Measurements from ENCODE around the gene EHD3. TPM values are rescaled to one million over a fixed set of nuclear protein-coding genes. Genes with fewer than 3 reads are reported as not detected.

The EHD3 gene
- total RNA-seq, 2 donors from 2014 or later = 1.0 to 1.1 TPM

DNA sequence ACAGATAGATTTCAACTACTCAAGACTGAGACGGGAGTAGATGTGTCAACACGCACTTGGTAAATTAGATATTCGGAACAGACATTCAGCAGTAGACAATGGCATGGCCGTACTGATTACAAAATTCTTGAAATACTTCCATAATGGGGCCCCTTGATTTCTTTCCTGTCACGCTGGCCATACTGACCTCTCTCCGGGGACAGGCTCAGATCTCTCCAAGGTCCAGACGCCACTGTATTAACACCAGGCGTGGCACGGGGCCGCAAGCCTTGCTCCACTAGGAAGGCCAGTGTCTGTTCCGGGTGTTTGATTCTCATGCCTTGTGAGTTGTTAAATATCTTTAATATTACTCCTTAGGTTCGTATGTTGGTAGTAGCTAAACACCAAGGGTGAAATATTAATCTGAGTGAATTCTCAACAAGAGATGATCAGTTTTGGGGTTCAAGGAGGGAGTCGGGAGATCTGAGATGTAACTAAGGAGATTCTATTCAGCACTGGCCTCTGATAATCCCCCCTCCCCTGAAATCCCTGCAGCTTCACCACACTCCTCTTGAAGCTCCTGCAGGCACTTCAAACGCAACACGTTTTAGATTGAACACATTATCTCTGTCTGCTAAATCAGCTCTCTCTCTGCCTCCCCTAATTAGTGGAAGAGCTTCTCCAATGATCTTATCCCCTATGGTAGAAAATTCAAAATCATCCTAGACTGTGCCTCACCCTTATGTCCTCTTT lies 2.2 kb upstream of the EHD3 start:
- Histone ChIP-seq H3K36me3 (no peaks in the 10 kb centered on the region), H3K4me1 (no peaks in the 10 kb centered on the region), H3K27ac (no peak overlapping the region), H3K27me3 (no peaks in the 10 kb centered on the region), H3K4me3 (no peak overlapping the region), H3K9ac (ENCODE audit: low read depth in 2 of 2, low read length in 2 of 2) (no peak overlapping the region), H3K9me3 (no peaks in the 10 kb centered on the region)
- peak; percentile 3 for DNase-seq
- intact Hi-C loops (cut with DNase I) = no loop called here
- TF ChIP-seq CTCF (IDR thresholded peaks at IDR 0.05) = no peak

GRCh38 chr2:31232586-31232985 lies 1.4 kb upstream of the EHD3 start:
- Histone ChIP-seq H3K27ac (no peak overlapping the region), H3K27me3 (no peaks in the 10 kb centered on the region), H3K4me3 (no peak overlapping the region), H3K9me3 (no peaks in the 10 kb centered on the region), H3K36me3 (no peaks in the 10 kb centered on the region), H3K9ac (ENCODE audit: low read depth in 2 of 2, low read length in 2 of 2) (no peak overlapping the region), H3K4me1 (no peaks in the 10 kb centered on the region)
- no peak for TF ChIP-seq CTCF (IDR thresholded peaks at IDR 0.05)
- DNase-seq = peak; percentile 4
- intact Hi-C loops (cut with DNase I) = no loop called here

GRCh38 chr2:31233231-31233630 lies 721 bp upstream of the EHD3 start:
- Histone ChIP-seq H3K9me3 (no peaks in the 10 kb centered on the region), H3K27ac (no peak overlapping the region), H3K36me3 (no peaks in the 10 kb centered on the region), H3K9ac (ENCODE audit: low read depth in 2 of 2, low read length in 2 of 2) (no peak overlapping the region), H3K4me3 (no peak overlapping the region), H3K27me3 (no peaks in the 10 kb centered on the region), H3K4me1 (no peaks in the 10 kb centered on the region)
- intact Hi-C loops (cut with DNase I) = no loop called here
- no peak for TF ChIP-seq CTCF (IDR thresholded peaks at IDR 0.05)
- DNase-seq = peak; percentile 6

DNA sequence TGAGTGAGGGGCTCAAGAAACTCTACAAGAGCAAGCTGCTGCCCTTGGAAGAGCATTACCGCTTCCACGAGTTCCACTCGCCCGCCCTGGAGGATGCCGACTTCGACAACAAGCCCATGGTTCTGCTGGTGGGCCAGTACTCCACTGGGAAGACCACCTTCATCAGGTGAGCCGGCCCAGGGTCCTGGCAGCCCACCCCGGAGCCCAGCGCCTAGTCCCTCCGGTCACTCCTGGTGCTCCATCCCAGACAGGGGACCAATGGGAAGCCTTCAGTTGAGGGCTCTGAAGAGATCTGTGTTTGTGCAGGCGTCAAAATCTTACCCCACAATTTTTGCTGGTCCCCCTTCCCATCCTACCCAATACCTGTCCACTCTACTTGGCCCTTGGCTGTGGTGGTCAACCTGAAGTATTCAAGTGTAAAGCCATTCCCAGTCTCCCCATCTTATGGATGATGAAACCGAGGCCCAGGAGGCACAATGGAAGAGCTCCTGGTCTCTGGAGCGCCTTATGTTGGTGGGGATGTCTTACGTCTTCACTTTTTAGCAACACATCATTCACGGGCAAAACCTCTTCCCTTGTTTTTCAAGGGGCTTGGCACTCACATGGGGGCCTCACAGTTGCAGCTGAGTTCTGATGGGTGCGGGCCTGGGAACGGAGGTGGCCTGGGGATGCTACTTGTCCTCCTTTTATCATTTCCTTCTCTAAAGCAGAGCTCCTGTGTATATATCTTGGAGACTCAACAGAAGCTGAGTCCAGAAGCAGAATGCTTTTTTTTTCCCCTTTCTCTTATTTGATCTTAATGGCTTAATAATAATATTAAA lies 941 bp downstream of the EHD3 start:
- no peak overlapping the region for H3K9ac ChIP-seq (ENCODE audit: low read depth in 2 of 2, low read length in 2 of 2)
- H3K27ac ChIP-seq = no peak overlapping the region
- no peaks in the 10 kb centered on the region for H3K4me1 ChIP-seq
- H3K9me3 ChIP-seq = no peaks in the 10 kb centered on the region
- intact Hi-C loops (cut with DNase I) = no loop called here
- no peaks in the 10 kb centered on the region for H3K27me3 ChIP-seq
- TF ChIP-seq CTCF (IDR thresholded peaks at IDR 0.05) = no peak
- DNase-seq = peak; percentile 14
- H3K36me3 ChIP-seq = no peaks in the 10 kb centered on the region
- peak overlapping the region; percentile 72 for H3K4me3 ChIP-seq

DNA sequence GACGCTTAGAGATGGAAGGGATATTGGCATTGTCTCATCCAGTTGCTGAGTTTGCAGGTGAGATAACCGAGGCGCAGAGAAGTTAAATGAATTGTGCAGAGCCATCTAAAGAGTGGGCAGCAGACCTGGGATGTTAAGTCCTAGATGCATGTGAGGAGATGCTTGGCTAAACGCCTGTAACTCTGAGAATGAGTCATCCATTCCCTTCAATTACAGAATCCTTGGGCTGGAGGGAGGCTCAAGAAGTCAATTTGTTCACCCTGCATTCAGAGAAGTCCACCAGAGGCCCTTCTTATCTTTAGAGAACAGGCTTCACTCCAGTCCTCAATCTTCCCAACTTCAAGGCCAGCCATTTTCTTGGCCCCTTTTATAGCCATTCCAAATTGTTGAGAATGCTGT lies 1.6 kb downstream of the EHD3 start:
- intact Hi-C loops (cut with DNase I) = no loop called here
- Histone ChIP-seq H3K27me3 (no peaks in the 10 kb centered on the region), H3K27ac (no peak overlapping the region), H3K4me3 (no peak overlapping the region), H3K36me3 (no peaks in the 10 kb centered on the region), H3K9ac (ENCODE audit: low read depth in 2 of 2, low read length in 2 of 2) (no peak overlapping the region), H3K4me1 (no peaks in the 10 kb centered on the region), H3K9me3 (no peaks in the 10 kb centered on the region)
- peak; percentile 16 for DNase-seq
- TF ChIP-seq CTCF (IDR thresholded peaks at IDR 0.05) = no peak

Data from colonic mucosa (tissue), 4 donors.